Suprapubic skin (tissue), 4 donors: ENCODE measurements around the gene FANCG.

Experiments used
- EP300 ChIP-seq: sonication (generic); formaldehyde crosslinking; IDR thresholded peaks from one replicate; pipeline ENCODE4 v1.6.1; 2017; ENCODE audit warnings: antibody characterized with exemption
- POLR2A ChIP-seq, 2 donors: fragments of 450-650 bp; IDR thresholded peaks; one replicate each; pipeline ENCODE4 v1.6.1; 2017; ENCODE audit warnings: antibody characterized with exemption in 2 of 2, mild to moderate bottlenecking in 2 of 2, moderate library complexity in 2 of 2
- POLR2AphosphoS5 ChIP-seq, 3 donors: sonication (generic); formaldehyde crosslinking; IDR thresholded peaks; one replicate each; pipeline ENCODE4 v1.6.1; 2017; ENCODE audit warnings: antibody characterized with exemption in 3 of 3
- TF ChIP-seq, protein P1 (sequence below), 2 donors: fragments of 200-600 bp in 1 of 2; fragments of 450-650 bp in 1 of 2; sonication (generic) in 1 of 2; IDR thresholded peaks; one replicate each; pipeline ENCODE4 v1.5.1; 2016 to 2019; ENCODE audit warnings: antibody characterized with exemption in 2 of 2, mild to moderate bottlenecking in 1 of 2, moderate library complexity in 1 of 2

GRCh38 chr9:35106343-35106730 lies 26.6 kb upstream of the FANCG start:
- TF ChIP-seq, protein P1, sequence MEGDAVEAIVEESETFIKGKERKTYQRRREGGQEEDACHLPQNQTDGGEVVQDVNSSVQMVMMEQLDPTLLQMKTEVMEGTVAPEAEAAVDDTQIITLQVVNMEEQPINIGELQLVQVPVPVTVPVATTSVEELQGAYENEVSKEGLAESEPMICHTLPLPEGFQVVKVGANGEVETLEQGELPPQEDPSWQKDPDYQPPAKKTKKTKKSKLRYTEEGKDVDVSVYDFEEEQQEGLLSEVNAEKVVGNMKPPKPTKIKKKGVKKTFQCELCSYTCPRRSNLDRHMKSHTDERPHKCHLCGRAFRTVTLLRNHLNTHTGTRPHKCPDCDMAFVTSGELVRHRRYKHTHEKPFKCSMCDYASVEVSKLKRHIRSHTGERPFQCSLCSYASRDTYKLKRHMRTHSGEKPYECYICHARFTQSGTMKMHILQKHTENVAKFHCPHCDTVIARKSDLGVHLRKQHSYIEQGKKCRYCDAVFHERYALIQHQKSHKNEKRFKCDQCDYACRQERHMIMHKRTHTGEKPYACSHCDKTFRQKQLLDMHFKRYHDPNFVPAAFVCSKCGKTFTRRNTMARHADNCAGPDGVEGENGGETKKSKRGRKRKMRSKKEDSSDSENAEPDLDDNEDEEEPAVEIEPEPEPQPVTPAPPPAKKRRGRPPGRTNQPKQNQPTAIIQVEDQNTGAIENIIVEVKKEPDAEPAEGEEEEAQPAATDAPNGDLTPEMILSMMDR (IDR thresholded peaks at IDR 0.05), result no peak
- no peak for TF ChIP-seq POLR2A (IDR thresholded peaks at IDR 0.05)
- TF ChIP-seq POLR2AphosphoS5 (IDR thresholded peaks at IDR 0.05), result no peak
- TF ChIP-seq EP300, result no peak
